K562 (cell line): ENCODE data around the gene MLF1. TPM values are rescaled to one million over a fixed set of nuclear protein-coding genes. Genes with fewer than 3 reads are reported as not detected.

ENCODE experiments used
- ATF1 ChIP-seq, 2 experiments: fragments of 450-650 bp in 1 of 2; IDR thresholded peaks; 2 replicates each; pipeline ENCODE4 v1.6.1; 2016; ENCODE audit warnings: missing compliant biosample characterization in 1 of 2, missing genetic modification characterization in 1 of 2
- BRCA1 ChIP-seq, 2 experiments: fragments of 450-650 bp in 1 of 2; sonication (generic) in 1 of 2; formaldehyde crosslinking in 1 of 2; IDR thresholded peaks; 2 replicates each; pipeline versions ENCODE4 v1.5.0 to v1.6.1; 2017 to 2020; ENCODE audit warnings: mild to moderate bottlenecking in 1 of 2, missing genetic modification reagents in 1 of 2
- HMG20B ChIP-seq: fragments of 250-450 bp; sonication (Bioruptor Pico); IDR thresholded peaks from 2 replicates; pipeline ENCODE4 v1.5.0; 2021; ENCODE audit warnings: mild to moderate bottlenecking
- MGA ChIP-seq: fragments of 450-650 bp; IDR thresholded peaks from 2 replicates; pipeline ENCODE4 v1.6.1; 2016; ENCODE audit warnings: mild to moderate bottlenecking, moderate library complexity
- NUFIP1 ChIP-seq: fragments of 450-650 bp; IDR thresholded peaks from 2 replicates; pipeline ENCODE4 v1.6.1; 2018; ENCODE audit not compliant: partially characterized antibody
- THRB ChIP-seq: fragments of 450-650 bp; formaldehyde crosslinking; conservative IDR thresholded peaks from 2 replicates; pipeline ENCODE4 v1.4.0; 2022; ENCODE audit warnings: mild to moderate bottlenecking, missing genetic modification characterization
- ZNF232 ChIP-seq: sonication (generic); formaldehyde crosslinking; IDR thresholded peaks from 2 replicates; pipeline ENCODE4 v1.8.0; 2022; ENCODE audit warnings: mild to moderate bottlenecking, missing genetic modification reagents
- ZNF785 ChIP-seq: fragments of 250-450 bp; sonication (Bioruptor Pico); IDR thresholded peaks from 2 replicates; pipeline ENCODE4 v1.4.0; 2020; ENCODE audit warnings: mild to moderate bottlenecking
- polyA plus RNA-seq, 8 experiments: library from polyadenylated mRNA; depleted of rRNA in 4 of 8; stranded (reverse) in 5 of 8; unstranded in 3 of 8; fragments of >200 nt; fragmentation: Nextera tagmentation in 2 of 8; fragmentation: Illumina TruSeq in 1 of 8; extraction: Ambion mirVana in 2 of 8; extraction: Trizol in 1 of 8; gene quantifications; 2 replicates each; pipeline versions ENCODE4 v1.2.1 to v1.2.3, GENCODE V29; 2011 to 2014; ENCODE audit warnings: inconsistent platforms in 1 of 8, missing spikeins in 1 of 8
- total RNA-seq, 7 experiments: library from RNA; depleted of rRNA in 6 of 7; stranded (reverse); fragments of >200 nt in 6 of 7; fragmentation: Illumina TruSeq in 2 of 7; extraction: Trizol in 2 of 7; gene quantifications; 2 replicates each; pipeline versions ENCODE4 v1.2.1 to v1.2.3, GENCODE V29; 2011 to 2021; ENCODE audit warnings: low replicate concordance in 1 of 7

The MLF1 gene
- total and polyA plus RNA-seq, 9 of the 15 experiments (the other 6 are each of a cell fraction or from before 2014, with no cell fraction given), result 20.4 to 71.0 (median 27.1) TPM

- TF ChIP-seq MGA (peak; percentile 99), ZNF785 (no peak), BRCA1 (IDR thresholded peaks at IDR 0.05) (no peak), BRCA1 (CRISPR knock-in tag; IDR thresholded peaks at IDR 0.05) (no peak), ATF1 (CRISPR knock-in tag; IDR thresholded peaks at IDR 0.05) (peak; percentile 78), ATF1 (tag; IDR thresholded peaks at IDR 0.05) (peak; percentile 99), THRB (CRISPR knock-in tag) (peak; percentile 64; the same call in 1 of the 2 replicates), ZNF232 (no peak), HMG20B (CRISPR knock-in tag) (no peak), NUFIP1 (no peak)
These were observed at the start of gene MLF1 (continued) for GRCh38 chr3:158570999-158571702.
